GM21786 (cell line): ENCODE measurements around the gene ZXDC.

Experiments
- ATAC-seq: cut with Tn5 transposase; IDR thresholded peaks from one replicate; pipeline ENCODE4 v1.9.1; 2021; ENCODE audit not compliant: unreplicated experiment

Gene ZXDC

DNA sequence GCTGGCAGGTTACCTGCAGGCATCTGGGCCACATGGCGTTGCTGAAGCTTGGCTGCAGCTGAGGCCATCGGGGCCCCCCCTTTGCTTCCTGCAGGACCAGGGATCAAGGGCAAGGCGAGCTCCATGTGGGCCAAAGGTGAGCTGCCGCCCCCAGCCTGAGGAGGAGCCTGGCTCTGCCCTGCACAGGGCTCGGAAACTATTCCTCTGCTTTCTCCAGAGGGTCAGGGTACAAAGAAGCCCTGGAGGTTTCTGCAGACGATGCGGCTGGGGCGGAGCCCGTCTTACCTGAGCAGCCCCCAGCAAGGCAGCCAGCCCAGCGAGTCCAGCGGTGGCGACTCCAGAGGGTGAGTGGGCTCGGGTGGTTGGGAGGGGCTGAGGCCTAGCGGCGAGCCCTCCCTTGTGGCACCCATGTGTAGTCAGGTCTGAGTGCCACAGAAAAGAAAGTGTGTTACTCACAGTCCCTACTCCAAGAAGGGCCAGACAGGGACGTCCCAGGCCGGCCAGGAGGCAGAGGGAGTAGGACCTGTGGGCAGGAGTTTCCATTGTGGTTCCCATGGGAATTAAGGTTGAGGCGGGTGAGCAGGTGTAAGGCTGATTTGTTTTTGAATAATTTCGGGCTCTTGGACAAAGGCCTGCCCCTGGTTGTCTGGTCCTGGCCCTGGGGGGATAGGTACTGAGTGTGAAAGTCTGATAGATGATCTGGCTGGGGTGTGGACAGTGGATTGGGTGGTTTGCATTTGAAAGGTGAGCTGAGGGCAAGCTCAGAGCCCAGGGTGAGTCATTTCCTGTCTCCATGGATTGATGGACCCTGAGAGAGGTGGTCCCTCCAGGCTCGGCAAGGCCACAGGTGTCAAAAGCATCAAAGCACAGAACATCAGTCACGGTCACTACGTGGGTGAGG is 55.6 kb downstream of the ZXDC start:
- no peak for ATAC-seq

DNA sequence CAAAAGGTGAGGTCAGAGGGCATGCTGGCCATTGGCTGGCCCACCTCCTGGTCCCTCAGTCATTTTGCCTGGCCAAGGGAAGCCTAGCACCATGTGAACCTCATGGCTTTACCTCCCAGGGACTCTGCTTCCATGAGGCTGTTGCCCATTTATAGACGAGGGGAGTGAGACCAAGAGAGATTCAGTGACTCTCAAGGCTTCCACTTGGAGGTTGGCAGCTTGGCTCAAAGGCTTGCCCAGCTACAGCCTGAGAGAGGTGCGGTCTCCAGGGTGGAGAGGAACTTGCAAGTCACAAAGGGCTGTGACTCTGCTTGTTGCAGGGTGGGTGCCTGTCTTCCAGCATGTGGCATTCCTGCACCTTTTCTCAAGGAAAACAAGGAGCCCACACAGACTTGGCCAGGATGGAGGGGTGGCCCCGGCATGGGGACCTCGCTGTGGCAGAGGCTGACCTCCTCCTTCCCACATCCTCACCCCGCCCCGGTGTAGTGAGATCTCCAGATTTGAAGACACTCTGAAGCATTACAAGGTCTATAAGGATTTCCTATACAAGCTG is 56.5 kb downstream of the ZXDC start:
- ATAC-seq, result no peak

DNA sequence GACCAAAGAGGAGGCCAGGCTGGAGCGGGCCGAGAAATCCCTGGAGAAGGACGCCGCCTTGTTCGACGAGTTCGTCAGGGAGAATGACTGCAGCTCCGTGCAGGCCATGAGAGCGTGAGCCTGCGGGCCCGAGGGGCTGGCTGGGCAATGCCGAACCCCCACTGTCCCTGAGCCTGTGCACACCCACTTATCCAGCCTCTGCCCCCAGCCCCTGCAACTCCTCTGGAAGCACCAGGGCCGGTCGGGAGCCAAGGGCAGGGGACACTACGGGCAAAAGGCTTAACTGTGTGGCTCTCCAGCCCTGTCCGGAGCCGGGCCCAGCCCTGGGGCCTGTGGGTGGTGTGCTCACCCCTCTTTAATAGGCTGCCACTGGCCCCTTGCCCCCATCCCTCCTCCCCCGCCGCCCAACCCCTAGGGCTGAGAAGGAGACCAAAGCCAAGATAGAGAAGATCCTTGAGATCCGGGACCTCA is 57.0 kb downstream of the ZXDC start:
- no peak for ATAC-seq

DNA sequence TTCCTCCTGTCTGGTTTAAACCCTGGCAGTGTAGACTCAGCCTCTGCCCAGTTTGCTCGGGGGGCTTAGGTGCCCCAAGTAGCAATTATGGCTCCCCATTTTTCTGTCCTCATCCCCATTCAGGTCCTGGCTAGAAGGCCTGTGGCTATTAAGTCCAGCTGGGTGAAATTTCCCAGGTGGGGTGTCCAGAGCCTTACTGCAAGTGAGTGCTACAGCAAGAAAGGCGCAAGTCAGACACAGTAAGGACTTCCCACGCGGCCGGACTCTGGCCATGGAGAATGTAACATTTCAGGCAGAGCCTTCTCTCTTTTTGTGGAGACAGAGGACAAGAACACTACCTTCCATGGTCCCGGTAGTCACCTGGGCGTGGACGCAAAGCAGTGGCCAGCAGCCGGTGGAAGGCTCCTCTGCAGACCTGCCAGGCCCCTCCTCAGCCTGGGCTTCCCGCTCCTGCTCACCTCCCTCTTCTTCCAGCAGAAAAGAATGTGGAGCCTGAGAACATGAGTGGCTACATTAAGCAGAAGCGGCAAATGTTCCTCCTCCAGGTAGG is 57.6 kb downstream of the ZXDC start:
- no peak for ATAC-seq

DNA sequence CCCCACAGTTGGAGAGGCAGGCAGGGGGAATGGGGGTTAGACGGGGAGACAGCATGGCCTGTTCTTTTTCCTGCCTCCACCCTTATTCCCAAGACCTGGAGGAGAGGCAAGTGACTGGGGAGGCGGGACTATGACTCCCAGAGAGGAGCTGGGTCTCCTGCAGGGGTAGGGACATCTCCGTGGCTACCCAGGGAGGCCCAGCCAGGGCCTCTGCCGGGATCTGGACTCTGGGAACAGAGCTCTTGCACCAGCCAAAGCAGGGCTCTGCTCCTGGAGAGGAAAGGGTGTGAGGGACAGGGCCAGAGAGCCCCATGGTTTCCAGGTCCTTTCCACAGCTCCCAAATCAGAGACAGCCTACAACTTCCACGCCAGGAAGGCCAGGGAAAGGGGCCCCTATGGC is 58.2 kb downstream of the ZXDC start:
- ATAC-seq, result no peak

DNA sequence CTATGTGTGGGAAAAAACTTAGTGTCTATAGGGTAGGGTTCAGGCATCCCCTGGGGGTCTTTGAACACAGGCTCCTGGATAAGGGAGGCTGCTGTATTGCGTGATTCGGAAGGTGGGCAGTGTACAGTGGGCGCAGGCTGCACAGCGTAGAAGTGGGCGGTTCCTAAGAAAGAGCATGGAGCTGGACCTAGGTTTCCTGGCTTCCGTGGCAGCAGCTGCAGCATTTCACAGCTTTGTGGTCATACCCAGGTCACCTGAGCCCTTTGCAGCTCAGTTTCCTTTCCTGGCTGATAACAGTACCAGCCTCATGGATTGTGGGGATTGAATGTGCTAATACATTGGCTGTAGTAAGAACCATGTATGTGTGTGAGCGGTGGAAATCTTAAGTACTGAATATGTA is 58.7 kb downstream of the ZXDC start:
- ATAC-seq, result no peak

DNA sequence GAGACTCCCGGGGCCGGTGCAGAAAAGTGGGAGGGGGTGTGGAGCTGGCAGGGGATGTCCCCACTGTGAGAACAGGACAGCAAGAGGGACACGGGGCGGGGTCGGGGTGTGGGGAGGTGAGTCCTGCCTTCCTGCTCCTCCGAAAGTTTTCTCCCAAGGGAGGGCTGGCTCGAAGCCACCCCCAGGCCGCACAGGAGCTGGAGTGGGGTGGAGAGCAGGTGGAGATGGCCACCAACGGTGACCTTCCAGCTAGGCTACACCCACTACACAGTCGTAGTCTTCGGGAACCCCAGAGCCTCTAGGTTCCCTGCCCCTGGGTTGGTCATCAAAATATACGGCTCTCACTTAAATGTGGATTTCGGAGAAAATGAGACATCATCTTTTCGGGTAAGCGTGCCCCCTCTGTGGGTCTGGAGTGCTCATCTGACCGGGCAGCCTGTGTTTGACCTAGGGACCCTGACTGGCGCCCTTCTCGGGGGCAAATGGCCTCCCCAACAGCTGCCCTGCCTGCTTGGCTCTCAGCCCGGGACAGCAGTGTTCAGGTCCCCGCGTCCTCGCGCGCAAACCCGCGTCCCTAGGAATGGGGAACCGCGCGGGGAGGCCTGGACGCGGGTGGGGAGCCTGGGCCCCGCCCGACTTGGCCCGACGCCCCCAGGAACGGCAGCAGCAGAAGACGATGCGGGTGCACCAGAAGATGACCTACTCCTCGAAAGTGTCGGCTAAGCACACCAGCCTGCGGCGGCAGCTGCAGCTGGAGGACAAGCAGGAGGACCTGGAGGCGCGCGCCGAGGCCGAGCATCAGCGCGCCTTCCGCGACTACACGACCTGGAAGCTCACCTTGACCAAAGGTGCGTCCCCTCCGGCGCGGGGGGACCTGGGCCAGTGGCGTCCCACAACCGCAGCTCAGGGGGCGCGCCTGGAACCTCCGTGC is 59.8 kb downstream of the ZXDC start:
- ATAC-seq, result no peak

DNA sequence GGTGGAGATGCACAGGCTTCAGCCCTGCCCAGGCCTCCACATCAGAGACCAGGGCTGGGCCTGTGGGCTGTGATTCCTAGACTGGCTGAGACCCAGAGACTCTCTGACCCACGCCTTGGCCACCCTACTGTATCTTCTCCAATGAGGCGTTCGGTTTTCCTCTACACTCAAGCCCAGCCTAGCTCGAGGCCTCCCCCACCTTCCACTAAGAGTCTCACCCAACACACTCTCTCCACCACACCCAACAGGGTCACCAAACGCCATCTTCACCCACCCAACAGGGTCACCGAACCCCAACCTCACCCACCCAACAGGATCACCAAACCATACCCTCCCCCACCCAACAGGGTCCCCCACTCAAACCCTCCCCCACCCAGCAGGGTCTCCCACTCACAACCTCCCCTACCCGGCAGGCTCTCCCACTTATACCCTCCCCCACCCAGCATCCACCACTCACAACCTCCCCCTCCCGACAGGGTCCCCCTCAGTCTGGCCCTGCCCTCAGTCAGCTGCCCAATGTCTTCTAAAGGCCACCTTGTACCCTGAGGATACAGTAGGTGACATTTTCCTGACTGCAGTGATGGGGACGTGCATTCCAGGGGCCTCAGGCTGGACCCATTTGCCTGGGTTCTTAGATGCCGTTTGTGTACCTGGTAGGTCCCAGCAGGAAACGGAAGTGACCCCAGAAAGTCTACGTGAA is 60.6 kb downstream of the ZXDC start:
- ATAC-seq, result no peak

DNA sequence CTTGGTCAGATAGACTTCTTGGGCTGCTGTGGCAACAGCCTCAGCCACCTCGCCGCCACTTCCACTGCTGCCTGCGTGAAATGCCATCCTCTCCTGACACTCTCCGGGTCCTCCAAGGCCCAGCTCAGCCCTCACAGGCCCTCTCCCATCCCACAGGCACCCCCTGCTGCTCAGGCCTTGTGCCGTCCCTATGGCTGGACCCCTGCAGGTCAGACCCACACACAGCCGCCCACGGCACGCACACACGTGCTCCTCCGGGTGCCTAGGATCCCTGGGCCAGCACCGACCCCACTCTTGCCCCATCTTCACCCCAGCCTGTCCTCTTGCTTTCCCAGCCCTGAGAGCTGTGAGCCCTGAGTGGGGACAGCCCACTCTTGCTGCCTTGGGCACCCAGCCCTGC is 61.3 kb downstream of the ZXDC start:
- no peak for ATAC-seq

DNA sequence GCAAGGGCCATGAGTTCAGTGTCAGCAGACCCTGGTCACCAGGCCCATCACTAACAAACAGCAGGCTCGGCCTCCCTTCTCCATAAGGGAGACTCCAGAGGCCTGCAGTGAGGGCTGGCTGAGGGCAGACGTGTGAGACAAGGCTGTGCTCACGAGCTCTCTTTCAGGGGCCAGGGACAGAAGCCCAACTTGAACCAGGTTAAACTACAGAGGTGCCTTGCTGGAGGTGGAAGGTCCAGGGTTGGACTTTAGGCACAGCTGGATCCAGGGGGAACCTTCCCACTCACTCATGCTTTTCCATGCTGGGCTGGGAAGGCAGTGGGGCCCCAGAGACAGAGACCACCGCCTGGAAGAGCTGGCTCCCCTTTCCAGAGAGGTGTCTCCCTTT is 62.0 kb downstream of the ZXDC start:
- no peak for ATAC-seq

DNA sequence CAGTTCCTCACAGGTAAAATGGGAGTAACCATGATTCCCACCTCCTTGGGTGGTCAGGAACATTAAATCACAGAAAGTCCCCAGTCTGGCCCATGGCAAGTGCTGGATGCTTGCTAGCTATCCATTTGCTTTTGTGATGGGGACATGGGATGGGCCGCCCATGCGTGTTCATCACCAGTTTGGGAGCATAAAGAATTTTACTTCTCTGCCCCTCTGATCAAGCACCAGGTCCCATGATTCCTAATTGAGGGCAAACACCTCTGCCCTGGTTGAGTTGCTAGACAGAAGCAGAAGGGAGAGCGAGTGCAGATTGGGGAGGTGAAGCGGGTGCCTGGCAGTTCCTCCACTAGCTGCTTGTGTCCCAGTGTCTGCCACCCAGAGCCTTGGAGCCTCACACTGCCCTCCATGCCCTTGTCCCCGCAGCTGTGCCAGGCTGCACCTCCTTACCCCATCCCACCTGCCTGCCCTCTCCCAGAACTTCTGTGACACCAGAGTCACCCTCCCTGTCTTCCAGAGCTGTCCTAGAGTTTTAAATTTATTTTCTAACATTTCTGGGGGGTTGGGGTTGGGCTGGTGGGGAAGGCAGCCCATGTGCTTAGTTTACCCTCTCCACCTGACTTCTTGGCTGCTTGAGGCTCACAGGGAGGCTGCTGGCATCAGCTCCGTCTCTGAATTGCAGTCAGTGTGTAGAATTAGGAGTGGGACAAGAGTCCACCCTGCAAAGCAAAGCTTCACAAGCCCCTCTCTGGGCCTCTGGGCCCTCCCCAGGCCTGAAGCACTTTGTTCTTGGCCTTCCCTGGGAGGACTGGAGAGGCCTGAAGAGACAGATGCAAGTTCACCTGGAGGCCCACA is 62.6 kb downstream of the ZXDC start:
- ATAC-seq, result no peak

DNA sequence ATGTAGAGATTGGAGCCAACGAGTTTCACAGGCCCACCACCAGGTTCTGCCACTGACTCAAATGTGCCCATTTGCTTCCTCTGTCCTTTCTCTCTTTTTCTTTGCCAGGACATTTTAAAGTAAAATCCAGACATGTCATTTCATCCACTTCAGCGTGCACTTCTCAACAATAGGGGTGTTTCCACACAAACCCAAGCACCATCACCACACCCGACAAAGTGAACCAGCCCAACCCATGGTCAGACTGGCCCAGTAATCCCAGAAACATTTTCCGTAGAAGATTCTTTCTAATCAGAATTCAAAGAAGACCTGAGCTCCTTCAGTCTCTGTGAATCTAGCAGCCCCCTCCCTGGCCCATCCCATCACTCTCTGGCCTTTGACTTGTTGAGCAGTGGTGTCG is 67.6 kb downstream of the ZXDC start:
- no peak for ATAC-seq

DNA sequence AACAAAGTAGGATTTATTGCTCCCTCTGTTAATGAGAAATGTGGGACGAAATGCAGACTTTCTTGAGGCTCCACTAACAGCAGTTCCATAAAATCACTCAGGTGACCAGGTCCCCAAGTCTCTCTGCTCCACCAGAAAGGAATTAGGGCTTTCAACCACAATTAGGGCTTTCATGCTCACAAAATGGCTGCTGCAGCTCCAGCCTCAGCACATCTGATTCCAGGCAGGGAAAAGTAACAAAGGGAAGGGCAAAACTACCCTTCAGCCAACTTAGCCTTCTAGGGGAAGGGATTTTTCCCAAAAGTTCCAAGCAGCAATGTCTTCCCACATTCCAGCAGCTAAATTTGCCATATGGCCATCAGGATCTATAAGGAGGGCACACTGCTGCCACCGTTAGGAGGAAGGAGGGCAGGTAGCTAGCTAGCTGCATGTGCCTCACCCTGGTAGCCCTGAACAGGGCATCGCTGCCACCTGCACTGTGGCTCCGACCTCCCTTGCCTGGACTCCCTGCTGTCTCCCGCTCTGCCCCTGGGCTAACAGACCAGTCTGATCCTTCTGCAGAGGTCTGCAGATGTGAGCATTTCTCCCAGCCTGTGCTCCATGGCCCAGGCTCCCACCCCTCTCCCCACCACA is 68.2 kb downstream of the ZXDC start:
- no peak for ATAC-seq

DNA sequence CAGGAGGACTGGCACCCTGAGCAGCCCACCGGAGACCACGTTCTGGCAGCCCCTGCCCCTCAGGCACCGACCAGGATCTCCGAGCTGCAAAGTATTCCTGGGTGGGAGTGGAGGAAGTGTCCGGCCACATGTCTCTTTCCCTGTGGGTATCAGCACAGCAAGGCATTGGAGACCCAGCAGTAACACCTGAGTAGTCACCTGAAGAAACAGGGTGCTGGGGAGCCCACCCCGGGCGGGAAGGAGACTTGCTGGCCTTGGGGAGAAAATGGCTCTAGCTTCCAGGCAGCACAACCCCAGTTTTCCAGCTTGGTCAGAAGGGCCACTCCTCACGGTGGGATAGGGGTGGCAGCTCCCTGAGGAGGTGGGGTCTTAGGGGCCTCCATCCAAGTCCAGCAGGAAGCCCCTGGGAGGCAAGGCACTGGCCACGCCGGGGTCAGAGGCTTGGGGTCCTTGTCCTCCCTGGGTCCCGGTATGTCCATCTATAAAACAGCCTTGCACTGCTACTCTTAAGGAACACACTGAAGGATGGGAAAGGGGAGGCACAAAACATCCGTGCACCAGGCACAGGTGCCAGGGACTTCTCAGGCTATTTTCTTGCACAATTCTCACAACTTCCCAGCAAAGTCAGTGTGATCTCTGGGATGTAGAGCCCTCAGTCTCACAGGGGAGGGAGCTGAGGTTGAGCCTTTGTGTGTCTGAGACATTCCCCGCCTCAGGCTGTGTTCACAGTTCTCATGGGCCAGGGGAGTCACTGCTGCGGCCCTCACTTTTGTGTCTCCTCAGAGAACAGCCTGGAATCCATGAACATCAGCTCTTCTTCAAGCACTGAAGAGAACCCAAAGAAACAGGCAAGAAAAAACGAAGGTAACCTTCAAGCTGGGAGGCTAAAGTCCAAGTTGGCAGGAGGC is 69.0 kb downstream of the ZXDC start:
- ATAC-seq, result no peak

DNA sequence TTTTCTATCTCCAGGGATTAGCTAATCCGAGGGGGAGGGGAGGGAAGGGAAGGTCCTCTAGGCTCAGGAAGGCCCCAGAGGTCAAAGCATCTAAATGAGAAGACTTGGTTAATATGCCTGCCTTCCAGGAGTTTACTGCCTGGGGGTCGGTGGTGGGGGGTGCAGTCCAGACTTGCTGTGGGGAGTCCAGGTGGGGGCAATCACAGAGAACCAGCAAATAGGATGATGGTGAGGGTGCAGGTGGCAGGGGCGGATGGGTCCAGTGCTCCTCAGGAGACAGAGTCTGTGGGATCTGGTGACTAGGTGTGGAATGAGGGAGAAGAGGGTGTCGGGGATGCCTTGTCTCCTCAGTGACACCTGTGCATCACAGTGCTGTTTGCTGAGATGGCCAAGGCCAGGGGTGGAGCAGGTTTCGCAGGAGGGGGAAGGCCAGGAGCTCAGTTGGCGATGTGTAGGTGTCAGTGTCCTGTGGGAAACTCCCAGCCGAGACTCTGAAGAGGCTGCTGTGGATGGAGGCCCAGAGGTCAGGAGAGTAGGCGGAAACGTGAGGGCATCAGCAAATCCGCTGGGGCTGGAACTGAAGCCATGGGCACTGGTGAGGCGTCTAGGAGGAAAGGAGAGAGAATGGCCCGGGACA is 72.9 kb downstream of the ZXDC start:
- no peak for ATAC-seq

DNA sequence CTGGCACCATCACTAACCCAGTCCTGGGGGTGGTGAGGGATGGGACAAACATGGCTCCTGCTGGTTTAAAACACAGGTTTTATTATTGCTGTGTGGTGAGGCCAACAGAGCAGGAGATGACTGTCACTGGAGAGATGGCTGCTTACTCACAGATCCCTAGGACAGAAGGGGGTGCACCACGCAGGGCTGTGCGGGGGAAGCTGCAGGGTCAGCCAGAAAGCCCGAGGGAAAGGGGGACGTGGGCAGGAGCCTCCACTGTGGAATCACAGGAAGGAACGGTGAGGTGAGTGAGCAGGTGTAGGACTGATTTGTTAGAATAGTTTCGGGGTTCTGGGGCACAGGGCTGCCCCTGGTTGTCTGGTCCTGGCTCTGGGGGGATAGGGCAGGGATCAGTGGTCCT is 73.5 kb downstream of the ZXDC start:
- ATAC-seq, result no peak

DNA sequence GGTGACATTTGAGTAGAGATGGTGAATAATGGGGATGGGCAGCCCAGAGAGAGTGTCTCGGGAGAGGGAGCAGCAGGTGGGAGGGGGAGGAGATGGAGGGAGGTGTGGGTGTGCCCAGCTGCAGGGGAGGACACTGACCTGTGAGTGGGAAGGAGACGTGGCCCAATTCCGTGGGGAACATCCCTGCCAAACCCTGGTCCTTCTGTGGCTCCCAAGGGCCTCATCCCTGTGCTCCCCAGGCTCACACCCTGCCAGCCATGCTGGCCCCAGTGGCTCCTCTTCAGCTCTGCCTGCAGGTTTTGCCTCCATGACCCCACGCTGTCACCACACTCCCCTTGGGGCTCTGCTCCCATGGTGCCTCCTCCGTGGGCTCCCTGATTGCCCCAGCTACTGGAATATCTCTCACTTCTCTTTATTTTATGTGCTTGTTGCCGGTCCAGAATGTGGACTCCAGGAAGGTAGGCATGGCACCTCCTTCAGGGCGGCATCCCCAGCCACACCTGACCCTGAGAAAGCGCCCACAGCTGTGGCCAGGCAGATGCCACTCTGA is 74.0 kb downstream of the ZXDC start:
- no peak for ATAC-seq

DNA sequence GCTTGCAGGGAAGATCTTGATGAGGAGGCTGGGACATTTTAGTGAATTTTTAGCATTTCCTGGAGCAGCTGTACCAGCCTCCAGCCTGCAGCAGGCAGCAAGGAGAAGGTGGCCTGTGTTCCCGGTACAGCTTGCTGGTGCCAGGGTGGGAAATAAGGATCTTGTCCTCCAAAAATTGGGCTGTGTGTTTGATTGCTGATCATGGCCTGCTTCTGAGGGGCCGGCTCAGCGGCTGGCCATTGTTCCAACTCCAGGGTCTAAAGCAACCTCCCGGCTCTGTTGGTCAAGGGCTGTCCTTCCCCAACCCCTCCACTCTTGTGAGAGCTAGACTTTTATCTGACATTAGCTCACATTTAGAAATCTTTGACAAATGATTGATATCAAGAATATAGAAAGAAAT is 75.9 kb downstream of the ZXDC start:
- no peak for ATAC-seq
